ENCODE data around the gene EDN2. TPM values are rescaled to one million over a fixed set of nuclear protein-coding genes. Genes with fewer than 3 reads are reported as not detected.

Gene EDN2
- total RNA-seq, 1 experiment from 2014 or later, result 0.24 TPM

DNA sequence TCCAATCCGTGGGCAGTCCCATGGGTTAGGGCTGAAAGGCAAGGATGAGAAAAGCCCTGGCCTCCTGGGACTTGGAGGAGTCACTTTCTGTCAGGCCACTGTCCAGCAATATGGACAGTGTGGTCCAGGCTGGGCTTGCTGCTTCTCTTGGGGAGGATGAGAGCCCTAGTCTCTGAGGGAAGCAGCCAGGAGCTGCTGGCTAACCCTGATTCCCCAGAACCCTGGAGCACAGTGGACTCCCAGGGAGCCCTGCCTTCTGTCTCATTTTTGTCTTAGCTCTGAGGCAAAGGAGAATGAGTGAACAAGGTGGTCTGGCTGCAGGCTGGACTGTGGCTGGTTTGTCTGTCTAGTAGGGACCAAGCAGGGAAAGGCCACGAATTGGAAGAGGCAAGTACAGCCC, 23.8 kb upstream of the EDN2 start:
- no peaks in the 10 kb centered on the region for H3K23me2 ChIP-seq (ENCODE audit: insufficient read length, low read depth, low read length, poor library complexity, severe bottlenecking)
- H3K14ac ChIP-seq (ENCODE audit: insufficient read depth, low read length), result no peak overlapping the region
- no peaks in the 10 kb centered on the region for H3K27me3 ChIP-seq (ENCODE audit: insufficient read depth, low read length)
- H2BK15ac ChIP-seq (ENCODE audit: low read depth, low read length), result no peak overlapping the region
- H2BK12ac ChIP-seq (ENCODE audit: insufficient read length, low read depth, low read length), result no peak overlapping the region
- H3K9me3 ChIP-seq (ENCODE audit: control insufficient read depth, low read depth, low read length), result no peaks in the 10 kb centered on the region
- H3K79me2 ChIP-seq (ENCODE audit: insufficient read depth, low read length), result no peaks in the 10 kb centered on the region
- H3K4me3 Mint-ChIP-seq, result no peak overlapping the region
- no peaks in the 10 kb centered on the region for H3K79me1 ChIP-seq (ENCODE audit: insufficient read depth, low read depth, low read length, poor library complexity, severe bottlenecking)
- H3K56ac ChIP-seq (ENCODE audit: insufficient read length, low read depth, low read length), result no peak overlapping the region
- no peak overlapping the region for H4K5ac ChIP-seq (ENCODE audit: insufficient read length, low read depth, low read length)
- TF ChIP-seq CTCF (conservative IDR thresholded peaks at IDR 0.05), result no peak
- H4K8ac ChIP-seq (replicated peaks; ENCODE audit: insufficient read length, low read depth, low read length), result no peak overlapping the region
- H2AK5ac ChIP-seq (ENCODE audit: insufficient read length, low read length), result no peak overlapping the region
- WGBS (ENCODE audit: extremely low coverage, insufficient read length, low lambda C conversion rate), result no CpG with 5 or more reads among the region's 2 CpGs
- no peak overlapping the region for H2BK120ac ChIP-seq (ENCODE audit: low read depth, low read length, poor library complexity, severe bottlenecking)
- peaks cover 4% of the 10 kb centered on the region; the same call in 1 of the 2 replicates for H3K4me1 ChIP-seq (ENCODE audit: insufficient read depth, low read length)
- no peak for DNase-seq
- no peak overlapping the region for H3K9ac ChIP-seq (ENCODE audit: extremely low read depth, insufficient read length, low read length)
- H3K4ac ChIP-seq (ENCODE audit: low read depth, low read length), result no peak overlapping the region
- no peaks in the 10 kb centered on the region; a peak in 1 of 5 replicates for H3K9me3 Mint-ChIP-seq
- H3K27ac Mint-ChIP-seq, result no peak overlapping the region
- H3K27me3 Mint-ChIP-seq (ENCODE audit: low read depth), result peaks cover 4% of the 10 kb centered on the region
- no peak overlapping the region for H3T11ph ChIP-seq (ENCODE audit: low read length)
- peaks cover 17 to 20% of the 10 kb centered on the region in 2 experiments for H3K4me1 Mint-ChIP-seq
- no peak overlapping the region for H2BK20ac ChIP-seq (ENCODE audit: low read depth, low read length, poor library complexity, severe bottlenecking)
- no peak overlapping the region for H3K4me2 ChIP-seq (ENCODE audit: insufficient read depth, insufficient read length, low read length)
- no peaks in the 10 kb centered on the region for H4K20me1 ChIP-seq (ENCODE audit: control insufficient read depth, insufficient read depth, insufficient read length)
- H4K91ac ChIP-seq (ENCODE audit: insufficient read length, low read depth, low read length), result no peak overlapping the region
- H2BK5ac ChIP-seq (ENCODE audit: insufficient read length, low read length), result no peak overlapping the region
- no peaks in the 10 kb centered on the region for H3K36me3 Mint-ChIP-seq (ENCODE audit: insufficient read depth in 1 of 3, low read depth in 3 of 3)
- H2AFZ ChIP-seq (ENCODE audit: low read length), result no peak overlapping the region
- no peak overlapping the region for H3K27ac ChIP-seq (ENCODE audit: insufficient read length, low read depth, low read length)
- no peak overlapping the region for H3K23ac ChIP-seq (ENCODE audit: insufficient read length, low read depth, low read length)
- H3K18ac ChIP-seq (ENCODE audit: insufficient read length, low read depth, low read length), result no peak overlapping the region

All from H9 (cell line).